Measurements from ENCODE around the gene FAM221A.

Gene FAM221A

GRCh38 chr7:23742051-23742450, 62.1 kb downstream of the FAM221A start:
- in situ Hi-C loops (cut with MboI; ENCODE audit: low pct_unique_long_range_greater_than_20kb, low sequenced_read_pairs, unreplicated experiment) = no loop called here
- no peak for DNase-seq (ENCODE audit: low spot score)
- TF ChIP-seq CTCF (IDR thresholded peaks at IDR 0.05; ENCODE audit: extremely low read depth, insufficient read depth, missing control alignments) = no peak

DNA sequence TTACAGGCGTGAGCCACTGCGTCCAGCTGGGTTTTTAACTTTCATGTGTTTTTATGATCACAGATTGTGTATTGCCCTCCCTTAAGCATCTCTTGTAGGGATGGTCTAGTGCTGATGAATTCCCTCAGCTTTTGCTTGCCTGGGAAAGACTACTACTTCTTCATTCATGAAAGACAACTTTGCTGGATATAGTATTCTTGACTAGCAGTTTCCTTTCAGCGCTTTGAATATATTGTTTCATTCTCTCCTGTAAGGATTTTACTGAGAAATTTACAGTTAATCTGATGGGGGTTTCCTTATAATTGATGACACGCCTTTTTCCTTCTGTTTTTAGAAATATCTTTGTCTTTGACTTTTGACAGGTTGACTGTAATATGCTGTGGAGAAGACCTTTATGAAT, 63.2 kb downstream of the FAM221A start:
- no peak for TF ChIP-seq CTCF (IDR thresholded peaks at IDR 0.05; ENCODE audit: extremely low read depth, insufficient read depth, missing control alignments)
- no peak for DNase-seq (ENCODE audit: low spot score)
- in situ Hi-C loops (cut with MboI; ENCODE audit: low pct_unique_long_range_greater_than_20kb, low sequenced_read_pairs, unreplicated experiment) = no loop called here

DNA sequence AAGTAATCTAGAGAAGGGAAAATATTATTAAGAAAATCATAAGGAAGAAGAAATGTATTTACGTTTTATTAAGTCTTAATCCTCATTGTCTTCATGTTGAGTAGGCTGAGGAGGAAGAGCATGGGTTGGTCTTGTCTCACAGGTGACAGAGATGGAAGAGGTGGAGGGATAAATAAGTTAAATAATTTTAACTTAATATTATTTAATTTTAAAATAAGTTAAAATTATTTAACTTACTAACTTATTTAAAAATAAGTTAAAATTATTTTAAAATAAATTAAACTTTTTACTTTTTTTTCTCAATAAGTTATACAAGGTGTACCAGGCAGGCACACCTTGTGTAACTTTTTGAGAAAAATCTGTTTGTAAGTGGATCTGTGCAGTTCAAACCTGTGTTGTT, 66.6 kb downstream of the FAM221A start:
- in situ Hi-C loops (cut with MboI; ENCODE audit: low pct_unique_long_range_greater_than_20kb, low sequenced_read_pairs, unreplicated experiment) = no loop called here
- DNase-seq (ENCODE audit: low spot score) = no peak
- no peak for TF ChIP-seq CTCF (IDR thresholded peaks at IDR 0.05; ENCODE audit: extremely low read depth, insufficient read depth, missing control alignments)

GRCh38 chr7:23751852-23752251, 71.9 kb downstream of the FAM221A start:
- in situ Hi-C loops (cut with MboI; ENCODE audit: low pct_unique_long_range_greater_than_20kb, low sequenced_read_pairs, unreplicated experiment) = no loop called here
- no peak for TF ChIP-seq CTCF (IDR thresholded peaks at IDR 0.05; ENCODE audit: extremely low read depth, insufficient read depth, missing control alignments)

More at GRCh38 chr7:23751852-23752251, 71.9 kb downstream of the FAM221A start:
- no peak for DNase-seq (ENCODE audit: low spot score)

Measured in GM13977 (cell line).